UCSD-AML1 (cell line): ENCODE results near the gene TRIM68.
A peak's percentile ranks its signal among the peaks of the same experiment; 100 is the strongest.

ENCODE experiments used
- DNase-seq: peaks from one replicate; lab custom pipeline; 2025; ENCODE audit not compliant: unreplicated experiment; lab: John Stamatoyannopoulos, UW

The TRIM68 gene

GRCh38 chr11:4607781-4608666 lies at the start of gene TRIM68:
TSS of gene TRIM68 (minus strand) at chr11:4608231. CDS start at chr11:4605504, 2,727 bp downstream.
- peak; percentile 95 for DNase-seq

GRCh38 chr11:4654635-4655369 lies 46.8 kb upstream of the TRIM68 start:
- DNase-seq = no peak

GRCh38 chr11:4647766-4648165 lies 39.7 kb upstream of the TRIM68 start:
- no peak for DNase-seq

GRCh38 chr11:4645974-4646373 lies 37.9 kb upstream of the TRIM68 start:
- no peak for DNase-seq

DNA sequence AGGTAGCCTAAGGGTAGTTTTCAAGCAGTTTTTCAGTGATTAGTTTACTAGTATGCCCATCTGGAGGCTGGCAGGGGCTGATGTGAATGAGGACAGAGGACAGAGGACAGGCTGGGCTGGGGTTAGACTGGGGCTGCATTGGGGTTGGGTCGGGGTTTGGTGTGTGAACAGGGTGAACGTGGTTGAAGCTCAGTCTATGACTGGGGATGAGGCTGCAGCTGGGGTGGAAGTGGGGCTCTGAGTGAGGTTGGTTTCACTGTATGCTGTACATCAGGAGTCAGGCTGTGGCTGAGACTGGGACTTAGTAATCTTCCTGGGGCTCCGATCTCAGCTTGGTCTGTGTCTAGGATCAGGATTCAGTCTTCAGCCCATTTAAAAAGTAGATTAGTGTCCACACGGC lies 36.2 kb upstream of the TRIM68 start:
- DNase-seq = no peak

DNA sequence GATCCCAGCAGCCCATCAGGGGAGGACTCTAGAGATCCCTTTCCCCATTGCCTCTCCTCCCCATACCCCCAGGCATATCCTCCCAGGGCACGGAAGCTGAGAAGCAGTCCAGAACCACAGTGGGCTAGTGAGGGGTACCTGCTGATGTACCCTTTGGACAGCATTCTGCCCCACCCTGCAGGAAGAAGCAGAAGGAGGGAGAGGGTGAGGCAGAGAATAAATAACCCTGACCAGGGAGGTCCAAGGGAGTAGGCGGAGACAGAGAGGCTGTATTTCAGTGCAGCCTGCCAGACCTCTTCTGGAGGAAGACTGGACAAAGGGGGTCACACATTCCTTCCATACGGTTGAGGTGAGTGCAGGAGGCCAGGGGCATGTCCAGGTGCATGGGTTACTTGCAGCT lies 35.7 kb upstream of the TRIM68 start, which contains the start of gene OR51E1:
TSS of gene OR51E1 (plus strand) at position 301 of the 400 bp plus-strand sequence. CDS start 8,545 bp downstream, outside the sequence.
- no peak for DNase-seq

- DNase-seq = no peak
These were observed 35.0 kb upstream of the TRIM68 start for GRCh38 chr11:4643076-4643475.

DNA sequence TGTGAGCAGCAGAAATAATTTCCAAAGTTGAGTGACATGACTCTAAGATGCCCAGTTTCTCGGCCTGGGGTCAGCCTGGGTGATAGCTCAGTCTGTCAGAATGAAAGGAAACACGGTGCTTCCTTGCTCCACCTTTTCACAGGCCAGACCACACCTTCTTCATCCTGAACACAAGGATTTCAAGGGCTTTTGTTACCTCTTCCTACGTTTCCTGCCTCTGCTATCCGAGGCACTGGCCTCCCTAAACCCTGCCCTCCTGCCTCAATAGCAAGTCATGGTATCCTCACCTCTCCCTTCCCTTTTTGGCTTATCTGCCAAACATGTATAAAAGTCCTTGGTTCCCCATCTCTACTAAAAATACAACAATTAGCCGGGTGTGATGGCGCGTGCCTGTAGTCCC lies 34.0 kb upstream of the TRIM68 start:
- no peak for DNase-seq

GRCh38 chr11:4641501-4641900 lies 33.5 kb upstream of the TRIM68 start:
- no peak for DNase-seq

GRCh38 chr11:4639931-4640330 lies 31.9 kb upstream of the TRIM68 start:
- no peak for DNase-seq

- DNase-seq = no peak
These were observed 29.6 kb upstream of the TRIM68 start for GRCh38 chr11:4637662-4638047.

- peak; percentile 59 for DNase-seq
These were observed 29.1 kb upstream of the TRIM68 start, which contains the start of gene OR51D1 for GRCh38 chr11:4636962-4637661. TSS of gene OR51D1 (plus strand) at chr11:4637477. CDS start at chr11:4639791, 2,314 bp downstream.

DNA sequence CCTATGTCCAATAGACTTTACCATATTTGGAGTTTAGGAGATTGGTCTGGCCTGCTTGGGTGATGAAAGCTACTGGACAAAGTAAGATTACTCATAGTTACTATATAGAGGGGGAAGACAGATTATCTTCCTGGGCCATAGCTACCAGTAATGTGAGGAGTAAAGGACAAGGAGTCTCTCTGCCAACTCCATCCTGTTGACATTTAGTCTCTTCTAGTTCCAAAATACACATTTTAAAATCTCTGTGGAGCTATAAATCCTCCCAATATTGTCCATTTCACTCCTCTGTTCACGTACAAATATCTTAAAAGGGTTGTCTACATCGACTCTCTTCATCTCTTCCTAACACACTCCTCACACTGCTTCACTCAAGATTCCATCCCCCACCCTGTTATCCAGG lies 28.1 kb upstream of the TRIM68 start:
- no peak for DNase-seq

DNA sequence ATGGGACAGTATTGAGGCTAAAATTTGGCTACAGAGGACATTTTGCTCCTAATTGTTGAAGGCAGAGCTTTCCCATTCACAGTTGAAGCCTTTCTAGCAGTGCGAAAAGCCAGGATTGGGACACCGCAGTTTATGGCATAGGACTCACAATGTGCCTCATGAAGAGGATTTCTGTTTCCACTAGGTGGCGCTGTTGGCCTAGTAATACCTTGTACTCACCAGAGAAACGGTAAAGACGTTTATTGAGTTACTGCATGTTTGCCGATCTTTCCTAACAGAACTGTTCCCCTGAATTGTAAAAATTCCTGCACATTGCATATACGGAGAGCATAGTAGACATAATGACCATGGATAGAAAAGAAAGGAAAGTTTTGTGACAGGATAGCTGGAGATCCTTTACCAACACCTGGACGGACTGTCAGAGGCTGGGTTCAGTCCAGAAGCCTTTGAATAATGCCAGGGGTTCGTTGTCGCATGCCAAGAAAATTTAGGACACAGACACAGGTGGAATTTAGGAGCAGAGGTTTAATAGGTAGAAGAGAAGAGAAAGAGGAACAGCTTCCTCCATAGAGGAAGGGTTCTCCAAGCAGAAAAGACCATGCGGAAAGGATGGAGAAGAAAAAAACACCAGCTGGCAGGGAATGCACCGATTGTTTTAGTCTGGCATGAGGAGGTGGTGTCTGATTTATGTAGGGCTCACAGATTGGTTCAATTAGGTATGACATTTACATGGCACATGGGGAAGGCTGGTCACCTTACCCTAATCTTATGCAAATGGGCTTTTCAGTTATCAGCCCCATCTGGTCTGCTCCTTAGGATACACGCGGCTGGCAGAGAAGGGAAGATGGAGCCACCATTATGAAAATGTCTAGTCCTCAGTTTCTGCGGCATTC lies 18.4 kb upstream of the TRIM68 start:
- DNase-seq = peak; percentile 14

DNA sequence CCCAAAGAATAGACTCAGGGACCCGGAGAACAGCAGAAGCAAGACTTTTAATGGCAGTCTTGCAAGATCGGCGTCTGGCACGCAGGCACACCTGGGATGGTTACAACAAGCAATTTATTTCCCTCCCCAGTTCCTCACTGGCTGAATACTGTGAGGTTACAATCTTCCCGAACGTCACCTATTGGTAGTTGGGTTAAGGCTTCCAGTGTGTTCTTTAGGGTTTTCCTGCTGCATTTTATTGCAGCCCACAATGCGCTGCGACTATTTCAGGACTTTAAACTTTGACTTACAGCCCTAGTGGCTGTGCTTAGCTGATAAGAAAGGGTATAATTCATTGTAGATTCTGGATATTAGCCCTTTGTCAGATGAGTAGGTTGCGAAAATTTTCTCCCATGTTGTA lies 11.5 kb upstream of the TRIM68 start:
- no peak for DNase-seq

DNA sequence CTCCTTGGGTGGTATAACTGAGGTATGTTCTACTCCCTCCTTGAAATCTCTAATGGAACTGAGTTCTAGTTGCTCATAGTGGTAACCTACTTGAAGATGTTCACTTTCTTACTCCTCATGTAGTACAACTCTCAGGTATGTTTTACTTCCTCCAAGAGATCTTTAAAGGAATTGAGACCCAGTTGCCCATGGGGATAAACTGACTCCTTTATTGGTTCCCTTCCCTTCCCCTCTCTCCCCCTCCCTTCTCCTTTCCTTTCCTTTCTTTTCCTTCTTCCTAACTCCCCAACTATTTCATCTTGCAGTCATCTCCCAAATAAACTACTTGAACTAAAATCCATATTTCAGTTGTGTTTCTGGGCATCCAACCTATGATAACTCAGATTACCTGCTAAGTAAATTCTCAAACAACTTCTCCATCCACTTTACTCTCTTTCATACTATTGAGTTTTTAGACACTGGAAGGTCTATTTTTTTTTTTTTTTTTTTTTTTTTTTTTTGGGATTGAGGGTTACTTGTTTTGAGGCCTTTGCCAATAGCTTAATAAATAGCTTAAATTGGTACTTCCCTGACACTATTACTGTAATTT lies 7.9 kb upstream of the TRIM68 start:
- DNase-seq = no peak

DNA sequence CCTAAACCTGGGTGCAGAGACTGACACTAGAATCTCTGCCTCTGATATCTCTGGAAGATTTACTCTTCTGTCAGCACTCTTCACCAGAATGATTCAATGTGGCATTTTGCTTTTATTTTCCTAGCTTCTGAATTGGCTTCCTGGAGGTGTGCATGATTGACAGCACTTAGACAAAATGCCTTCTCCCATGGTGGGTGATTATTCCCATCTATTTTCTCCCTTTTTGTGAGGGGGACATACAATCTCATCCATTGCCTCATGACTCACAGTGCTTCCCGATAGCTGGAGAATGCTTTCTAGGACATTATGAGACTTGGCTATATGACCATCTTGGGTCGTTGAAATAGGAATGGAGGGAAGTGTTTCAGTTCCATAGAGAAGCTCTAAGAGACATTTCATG lies 4.0 kb upstream of the TRIM68 start:
- DNase-seq = no peak

DNA sequence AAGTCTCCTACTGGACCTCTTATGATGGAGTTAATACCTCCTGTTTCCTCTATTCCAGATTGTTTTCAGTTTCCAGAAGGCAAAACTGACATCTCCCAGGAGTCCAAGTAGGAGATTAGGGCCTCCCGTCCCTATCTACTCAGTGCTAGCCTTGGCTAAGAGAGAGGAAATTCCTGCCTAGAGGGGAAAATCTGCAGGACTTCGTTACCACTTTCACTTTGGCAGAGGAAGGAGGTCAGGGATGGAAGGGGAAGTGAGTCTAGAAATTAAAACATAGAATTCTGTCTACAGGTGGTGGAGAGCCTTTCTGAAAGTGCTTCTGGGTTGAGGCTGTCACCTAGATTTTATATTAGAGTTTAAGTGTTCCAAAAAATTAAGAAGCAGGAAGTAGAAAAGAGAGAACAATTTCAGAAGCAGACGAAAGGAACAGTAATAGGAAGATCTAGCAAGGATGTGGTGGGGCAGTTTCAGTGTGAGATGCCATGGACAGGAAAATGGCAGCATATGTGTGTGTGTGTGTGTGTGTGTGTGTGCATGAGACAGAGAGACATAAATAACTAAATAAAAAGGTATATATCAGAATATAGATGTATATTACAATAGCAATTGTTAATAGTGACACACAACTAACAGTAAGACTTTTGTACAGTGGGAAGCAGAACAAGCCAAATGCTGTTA lies 2.4 kb upstream of the TRIM68 start:
- DNase-seq = peak; percentile 13

DNA sequence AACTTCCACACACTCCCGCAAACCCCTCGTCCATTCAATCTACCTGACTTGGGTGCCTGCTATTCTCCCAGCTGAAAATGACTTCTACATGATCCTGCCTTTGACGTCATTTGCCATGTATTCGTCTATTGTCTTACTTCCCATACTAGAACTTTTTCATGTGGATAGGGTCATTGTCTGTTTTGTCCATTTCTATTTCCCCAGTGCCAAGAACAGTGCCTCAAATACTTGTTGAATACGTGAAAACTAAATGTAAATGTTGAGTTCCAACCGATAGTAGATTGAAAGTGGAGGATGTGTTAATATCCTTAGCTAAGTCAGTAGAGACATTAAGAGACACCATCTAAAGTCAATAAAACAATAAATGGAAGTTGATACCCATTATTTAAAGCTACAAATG lies 935 bp downstream of the TRIM68 start:
- no peak for DNase-seq
